ENCODE results near the gene RDH16. TPM values are rescaled to one million over a fixed set of nuclear protein-coding genes. Genes with fewer than 3 reads are reported as not detected.
"Not testable (repeated sequence)": the region's sequence is repeated elsewhere in the genome, so short reads cannot be mapped to it uniquely, and the experiment has no call there.

The RDH16 gene
- total RNA-seq, 1 experiment from 2014 or later, result not detected

GRCh38 chr12:56989861-56990610, 32.6 kb upstream of the RDH16 start:
- DNase-seq (ENCODE audit: low spot score), result no peak

- DNase-seq (ENCODE audit: low spot score), result no peak
Measured at GRCh38 chr12:56988207-56988739, 30.9 kb upstream of the RDH16 start.

DNA sequence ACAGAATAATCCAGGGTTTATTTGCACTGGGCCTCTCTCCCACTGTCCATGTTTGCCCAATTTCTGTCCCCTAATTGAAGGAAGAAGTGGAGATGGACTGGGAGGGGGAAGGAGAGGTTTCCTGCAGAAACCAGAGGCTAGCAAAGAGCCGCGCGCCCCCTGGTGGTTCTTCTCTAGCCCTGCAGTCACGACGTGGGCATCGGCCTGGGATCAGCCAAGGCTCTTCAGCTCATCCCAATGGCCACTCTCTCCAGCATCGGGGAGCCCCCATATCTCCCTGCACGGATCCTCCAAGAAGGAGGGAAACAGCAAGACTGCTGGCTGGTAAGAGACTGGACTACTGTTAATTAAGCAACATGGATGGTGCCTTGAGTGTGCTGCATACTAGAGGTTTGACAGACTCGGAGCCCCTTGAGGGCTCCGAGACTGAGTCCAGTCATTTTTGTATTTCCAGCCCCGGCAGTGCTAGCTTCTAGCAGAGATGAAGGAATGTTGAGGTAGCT, 30.2 kb upstream of the RDH16 start:
- DNase-seq (ENCODE audit: low spot score), result peak; percentile 57

DNA sequence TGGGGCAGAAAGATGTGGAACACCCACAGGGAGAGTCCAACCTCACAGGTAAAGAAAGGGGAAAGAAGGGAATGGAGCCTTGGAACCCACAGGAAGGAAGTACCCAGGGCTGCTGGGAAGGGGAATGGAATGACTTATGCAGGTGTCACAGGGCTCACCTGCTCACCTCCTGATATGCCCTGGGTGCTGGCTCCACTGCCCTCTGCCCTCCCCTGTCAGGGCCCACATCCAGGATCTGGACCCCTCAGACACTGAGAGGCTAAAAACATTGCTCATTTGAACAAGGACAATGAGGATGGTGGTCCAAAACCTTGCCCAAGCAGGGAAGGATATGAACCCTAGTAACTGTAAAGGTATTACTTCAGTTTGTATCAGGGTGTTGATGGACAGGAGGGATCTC, 29.6 kb upstream of the RDH16 start:
- DNase-seq (ENCODE audit: low spot score), result no peak

DNA sequence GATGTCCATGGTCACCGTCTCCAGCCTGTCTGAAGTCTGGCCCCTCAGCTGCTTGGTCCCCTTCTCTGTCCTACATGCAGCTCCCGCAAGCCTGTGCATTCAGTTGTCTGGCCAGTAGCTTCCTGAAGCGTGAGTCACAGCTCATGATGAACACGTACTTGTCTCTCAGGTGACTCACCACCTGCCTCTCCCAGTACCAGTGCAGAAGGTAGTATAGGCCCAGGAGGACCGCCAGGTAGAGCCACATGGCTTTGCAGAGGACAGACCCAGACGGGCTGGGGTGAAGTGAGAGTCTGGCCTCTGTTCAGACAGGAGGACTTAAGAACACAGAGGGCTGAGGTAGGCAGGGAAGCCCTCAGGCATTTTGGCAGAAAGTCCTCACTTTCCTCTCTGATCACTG, 28.3 kb upstream of the RDH16 start:
- not testable (repeated sequence) for DNase-seq (ENCODE audit: low spot score)

- DNase-seq (ENCODE audit: low spot score), result no peak
Measured at GRCh38 chr12:56983386-56983785, 26.0 kb upstream of the RDH16 start.

DNA sequence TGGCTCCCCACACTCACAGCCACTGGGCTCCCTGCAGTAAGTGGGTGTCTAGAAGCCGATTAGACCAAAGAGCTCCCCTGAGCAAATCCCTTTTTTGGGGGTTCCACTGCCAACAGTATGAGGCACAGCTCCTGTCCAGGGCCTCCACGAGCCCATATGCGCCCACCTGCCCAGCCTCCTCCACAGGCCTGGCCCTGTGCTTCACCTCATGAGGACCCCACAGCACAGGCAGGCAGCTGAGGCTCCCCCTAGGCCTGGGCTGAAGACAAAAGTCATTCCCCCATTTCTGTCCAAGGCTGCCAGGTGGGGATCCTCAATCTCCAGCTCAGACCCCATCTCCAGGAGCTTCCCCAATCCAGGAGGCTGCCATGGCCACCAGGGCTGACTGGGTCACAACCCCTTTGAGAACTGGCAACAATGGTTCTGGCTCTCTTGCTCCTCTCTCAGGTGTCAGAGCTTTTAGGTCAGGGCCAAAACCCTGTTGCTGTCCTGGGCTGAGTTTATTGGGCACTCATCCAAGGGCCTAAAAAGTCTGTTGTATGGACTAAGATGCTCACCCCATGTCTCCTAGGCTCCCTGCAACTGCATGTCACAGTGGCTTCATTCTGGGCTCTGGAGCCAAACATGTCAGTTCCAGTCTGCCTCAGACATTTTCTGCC, 25.3 kb upstream of the RDH16 start:
- DNase-seq (ENCODE audit: low spot score), result not testable (repeated sequence)

DNA sequence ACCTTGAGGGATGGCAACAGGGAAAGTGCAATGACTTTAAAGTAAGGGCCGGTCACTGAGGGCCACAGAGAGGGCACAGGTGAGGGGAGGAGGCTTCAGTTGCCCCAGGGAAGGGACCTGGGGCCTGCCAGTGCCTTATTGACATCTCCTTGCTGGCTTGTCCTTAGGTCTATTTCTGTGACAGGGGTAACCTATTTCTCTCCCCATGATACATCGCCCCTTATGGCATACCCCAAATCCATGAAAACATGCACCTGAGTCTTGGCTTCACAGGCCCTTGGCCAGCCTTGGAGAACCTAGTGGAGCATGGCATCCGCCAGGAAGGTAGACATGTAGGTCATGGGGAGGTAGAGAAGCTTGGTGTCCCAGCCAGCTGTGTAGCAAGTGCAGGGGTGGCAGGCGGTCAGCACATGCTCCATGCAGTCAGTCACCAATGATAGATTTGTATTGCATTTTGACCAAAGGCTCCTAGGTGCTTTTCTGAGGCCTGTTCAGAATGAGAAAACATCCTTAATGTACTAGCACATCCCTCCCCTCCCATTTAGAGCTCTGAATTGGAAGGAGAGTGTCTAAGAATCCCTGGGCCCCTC, 23.6 kb upstream of the RDH16 start:
- DNase-seq (ENCODE audit: low spot score), result no peak

DNA sequence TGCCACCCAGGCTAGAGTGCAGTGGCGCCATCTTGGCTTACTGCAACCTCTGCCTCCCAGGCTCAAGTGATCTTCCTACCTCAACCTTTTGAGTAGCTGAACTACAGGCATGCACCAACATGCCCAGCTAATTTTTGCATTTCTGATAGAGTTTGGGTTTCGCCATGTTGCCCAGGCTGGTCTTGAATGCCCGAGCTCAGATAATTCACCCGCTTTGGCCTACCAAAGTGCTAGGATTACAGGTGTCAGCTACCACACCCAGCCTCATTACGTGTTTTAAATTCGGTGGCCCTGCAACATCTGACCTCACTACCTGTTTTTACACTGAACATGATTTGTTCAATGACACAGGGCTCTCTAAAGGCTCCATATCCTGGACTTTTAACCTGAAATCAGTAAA, 22.9 kb upstream of the RDH16 start:
- DNase-seq (ENCODE audit: low spot score), result no peak

DNA sequence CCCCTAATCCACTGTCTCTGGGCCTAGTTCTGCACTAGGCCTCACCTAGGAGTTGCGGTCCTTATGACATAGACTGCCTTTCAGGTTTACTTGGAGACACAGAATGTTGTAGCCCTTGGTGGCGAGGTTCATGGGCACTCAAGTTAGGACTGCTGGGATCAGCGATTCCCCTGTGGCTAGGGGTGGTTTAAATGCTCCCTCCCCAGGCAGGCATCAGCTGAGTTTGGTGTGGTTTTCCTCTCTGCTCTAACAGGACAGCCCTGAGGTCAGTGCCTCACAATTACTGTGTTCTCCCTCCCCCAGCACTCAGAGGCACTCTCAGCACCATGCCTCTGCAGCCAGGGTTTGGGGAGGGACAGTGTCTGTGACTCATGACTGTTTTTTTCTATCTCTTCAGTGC, 22.2 kb upstream of the RDH16 start:
- DNase-seq (ENCODE audit: low spot score), result no peak

DNA sequence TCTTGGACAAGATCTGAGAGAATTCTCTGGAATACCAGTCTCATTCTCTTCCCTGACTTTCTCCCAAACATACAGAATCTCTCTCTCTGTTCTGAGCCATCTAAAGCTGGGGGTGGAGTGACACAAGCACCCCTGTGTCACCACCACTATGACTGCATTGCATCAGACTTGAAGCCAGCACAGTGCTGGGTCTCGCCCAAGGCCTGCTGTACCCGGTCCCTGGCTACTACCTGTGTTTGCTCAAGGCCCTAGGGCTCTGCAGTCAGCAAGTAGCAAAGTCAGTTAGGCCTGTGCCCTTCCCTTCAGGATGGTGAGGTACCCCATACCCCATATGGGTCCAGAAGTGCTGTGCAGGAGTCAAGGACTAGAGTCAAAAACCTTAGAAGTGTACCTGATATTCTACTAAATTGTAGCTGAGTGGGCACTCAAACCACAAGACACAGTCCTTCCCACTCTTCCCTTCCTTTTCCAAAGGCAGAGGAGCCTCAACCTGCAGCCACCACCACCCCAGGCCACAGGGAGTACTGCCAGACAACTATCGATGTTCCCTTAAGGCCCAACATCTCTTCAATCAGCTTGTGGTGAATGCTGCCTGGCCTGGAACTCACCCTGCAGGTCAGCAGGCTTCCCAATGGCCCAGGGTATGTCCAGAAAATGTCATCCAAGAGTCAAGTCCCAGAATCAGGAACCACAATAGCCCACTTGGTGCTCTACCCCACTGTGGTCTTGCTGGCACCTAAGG, 21.2 kb upstream of the RDH16 start:
- no peak for DNase-seq (ENCODE audit: low spot score)

- not testable (repeated sequence) for DNase-seq (ENCODE audit: low spot score)
Measured at GRCh38 chr12:56977361-56977760, 20.0 kb upstream of the RDH16 start.

- not testable (repeated sequence) for DNase-seq (ENCODE audit: low spot score)
Measured at GRCh38 chr12:56974224-56974623, 16.8 kb upstream of the RDH16 start.

GRCh38 chr12:56968910-56969309, 11.5 kb upstream of the RDH16 start:
- not testable (repeated sequence) for DNase-seq (ENCODE audit: low spot score)

GRCh38 chr12:56965997-56966642, 8.7 kb upstream of the RDH16 start:
- DNase-seq (ENCODE audit: low spot score), result not testable (repeated sequence)

GRCh38 chr12:56965124-56965523, 7.7 kb upstream of the RDH16 start:
- not testable (repeated sequence) for DNase-seq (ENCODE audit: low spot score)

DNA sequence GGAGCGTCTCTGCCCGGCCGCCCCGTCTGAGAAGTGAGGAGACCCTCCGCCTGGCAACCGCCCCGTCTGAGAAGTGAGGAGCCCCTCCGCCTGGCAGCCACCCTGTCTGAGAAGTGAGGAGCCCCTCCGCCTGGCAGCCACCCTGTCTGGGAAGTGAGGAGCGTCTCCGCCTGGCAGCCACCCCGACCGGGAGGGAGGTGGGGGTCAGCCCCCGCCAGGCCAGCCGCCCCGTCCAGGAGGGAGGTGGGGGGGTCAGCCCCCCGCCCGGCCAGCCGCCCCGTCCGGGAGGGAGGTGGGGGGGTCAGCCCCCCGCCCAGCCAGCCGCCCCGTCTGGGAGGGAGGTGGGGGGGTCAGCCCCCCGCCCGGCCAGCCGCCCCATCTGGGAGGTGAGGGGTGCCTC, 6.1 kb upstream of the RDH16 start:
- DNase-seq (ENCODE audit: low spot score), result not testable (repeated sequence)

- DNase-seq (ENCODE audit: low spot score), result not testable (repeated sequence)
Measured at GRCh38 chr12:56962247-56962646, 4.8 kb upstream of the RDH16 start.

DNA sequence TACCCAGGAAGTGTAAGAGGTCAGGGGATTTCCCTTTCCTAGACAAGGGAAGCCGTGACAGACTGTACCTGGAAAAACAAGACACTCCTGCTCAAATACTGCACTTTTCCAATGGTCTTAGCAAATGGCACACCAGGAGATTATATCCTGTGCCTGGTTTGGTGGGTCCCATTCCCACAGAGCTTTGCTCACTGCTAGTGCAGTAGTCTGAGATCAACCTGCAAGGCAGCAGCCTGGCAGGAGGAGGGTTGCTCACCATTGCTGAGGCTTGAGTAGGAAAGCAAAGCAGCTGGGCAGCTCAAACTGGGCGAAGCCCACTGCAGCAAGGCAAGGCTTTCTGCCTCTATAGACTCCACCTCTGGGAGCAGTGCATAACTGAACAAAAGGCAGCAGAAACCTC, 1.0 kb upstream of the RDH16 start:
- no peak for DNase-seq (ENCODE audit: low spot score)

- DNase-seq (ENCODE audit: low spot score), result no peak
Measured at GRCh38 chr12:56955631-56956256, 1.7 kb downstream of the RDH16 start.

DNA sequence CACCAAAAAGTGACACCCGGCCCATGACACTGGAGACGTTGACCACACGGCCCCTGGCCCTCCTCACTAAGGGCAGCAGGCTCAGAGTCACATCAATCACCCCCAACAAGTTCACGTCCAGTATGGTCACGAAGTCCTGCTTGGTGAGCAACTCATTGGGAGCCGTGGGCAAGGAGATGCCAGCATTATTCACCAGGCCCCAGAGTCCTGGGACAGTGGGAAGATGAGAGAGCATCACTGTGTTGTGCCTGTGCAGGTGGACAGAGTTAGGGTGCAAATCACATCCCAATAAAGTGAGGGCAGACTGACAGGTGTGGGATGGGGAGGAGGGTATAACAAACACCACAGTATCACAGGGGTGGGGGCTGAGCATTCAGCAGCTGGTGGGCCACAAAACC, 2.5 kb downstream of the RDH16 start:
- no peak for DNase-seq (ENCODE audit: low spot score)

Measured in H4 (cell line).